Measurements from ENCODE around the gene EYS.

DNA sequence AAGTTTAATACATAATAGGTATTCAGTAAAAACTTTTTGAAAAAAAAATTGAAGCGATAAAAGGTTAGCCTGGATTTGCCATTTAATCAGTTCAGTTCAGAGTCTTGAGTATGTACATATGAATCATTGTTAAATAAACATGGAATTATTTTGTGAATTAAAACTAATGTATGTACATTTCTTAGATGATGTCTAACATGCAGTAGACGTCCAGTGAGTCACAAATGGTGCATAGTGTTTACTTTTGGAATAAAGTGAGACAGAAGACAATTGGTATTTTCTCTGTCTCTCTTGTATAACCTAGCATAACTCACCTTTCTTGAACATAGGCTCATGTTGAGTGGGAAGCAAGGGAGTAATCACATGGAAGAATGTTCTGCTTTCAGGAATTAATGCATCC is 83.5 kb downstream of the EYS start:
- TF ChIP-seq, protein P1, sequence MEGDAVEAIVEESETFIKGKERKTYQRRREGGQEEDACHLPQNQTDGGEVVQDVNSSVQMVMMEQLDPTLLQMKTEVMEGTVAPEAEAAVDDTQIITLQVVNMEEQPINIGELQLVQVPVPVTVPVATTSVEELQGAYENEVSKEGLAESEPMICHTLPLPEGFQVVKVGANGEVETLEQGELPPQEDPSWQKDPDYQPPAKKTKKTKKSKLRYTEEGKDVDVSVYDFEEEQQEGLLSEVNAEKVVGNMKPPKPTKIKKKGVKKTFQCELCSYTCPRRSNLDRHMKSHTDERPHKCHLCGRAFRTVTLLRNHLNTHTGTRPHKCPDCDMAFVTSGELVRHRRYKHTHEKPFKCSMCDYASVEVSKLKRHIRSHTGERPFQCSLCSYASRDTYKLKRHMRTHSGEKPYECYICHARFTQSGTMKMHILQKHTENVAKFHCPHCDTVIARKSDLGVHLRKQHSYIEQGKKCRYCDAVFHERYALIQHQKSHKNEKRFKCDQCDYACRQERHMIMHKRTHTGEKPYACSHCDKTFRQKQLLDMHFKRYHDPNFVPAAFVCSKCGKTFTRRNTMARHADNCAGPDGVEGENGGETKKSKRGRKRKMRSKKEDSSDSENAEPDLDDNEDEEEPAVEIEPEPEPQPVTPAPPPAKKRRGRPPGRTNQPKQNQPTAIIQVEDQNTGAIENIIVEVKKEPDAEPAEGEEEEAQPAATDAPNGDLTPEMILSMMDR (IDR thresholded peaks at IDR 0.05): no peak
- TF ChIP-seq YY1 (IDR thresholded peaks at IDR 0.05; ENCODE audit: low read depth): no peak

Data from SK-N-SH (cell line).